Fibroblast of upper back skin (primary cell): ENCODE results near the gene CTF1.

Experiments used
- DNase-seq: peaks from one replicate; pipeline ENCODE4 v3.0.0-alpha.2; 2013

The CTF1 gene

DNA sequence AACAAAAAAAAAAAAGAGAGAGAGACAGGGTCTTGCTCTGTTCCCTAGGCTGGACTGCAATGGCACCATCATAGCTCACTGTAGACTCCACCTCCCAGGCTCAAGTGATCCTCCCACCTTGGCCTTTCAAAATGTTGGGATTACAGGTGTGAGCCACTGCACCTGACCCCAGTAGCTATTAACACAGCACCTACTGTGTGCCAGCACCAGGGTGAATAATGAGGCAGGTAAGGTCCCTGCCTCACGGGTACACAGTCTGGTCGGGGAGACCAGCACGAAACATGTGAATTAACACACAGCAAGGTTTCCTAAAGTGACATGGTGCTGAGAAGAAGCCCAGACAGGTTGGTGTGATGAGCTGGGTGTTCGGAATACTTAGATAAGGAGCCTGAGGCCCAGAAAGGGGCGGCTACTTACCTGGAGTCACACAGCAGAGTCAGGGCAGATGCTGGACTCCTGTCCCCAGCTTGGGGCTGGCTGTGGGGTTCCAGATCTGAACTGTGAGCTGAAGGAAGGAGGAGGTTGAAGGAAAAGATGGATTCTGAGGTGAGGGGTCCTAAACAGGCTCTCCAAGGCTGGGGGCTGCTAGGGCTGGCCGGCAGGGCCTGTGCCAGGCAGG lies 16.5 kb downstream of the CTF1 start:
- no peak for DNase-seq

GRCh38 chr16:30914830-30915229 lies 18.4 kb downstream of the CTF1 start:
- DNase-seq, result no peak

- DNase-seq, result no peak
Observed at GRCh38 chr16:30918614-30919013, 22.2 kb downstream of the CTF1 start.

DNA sequence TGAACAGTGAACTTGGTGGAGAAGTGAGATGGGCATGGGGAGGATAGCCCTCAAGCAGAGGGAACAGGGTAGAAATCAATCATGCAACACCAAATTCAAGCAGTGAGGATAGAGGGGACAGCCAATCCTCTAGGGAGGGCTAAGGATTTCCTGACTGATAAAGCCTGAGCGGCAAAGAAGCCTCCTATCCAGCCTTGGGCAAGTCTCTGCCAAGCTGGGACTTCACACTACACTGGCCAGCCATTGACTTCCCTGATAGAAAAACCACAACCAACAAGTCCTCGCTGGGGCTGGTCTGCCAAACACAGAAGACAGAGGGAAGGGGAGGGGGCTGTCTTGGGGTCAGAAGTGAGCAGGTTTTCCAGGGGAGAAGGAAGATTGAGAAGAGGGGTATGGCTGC lies 24.5 kb downstream of the CTF1 start:
- no peak for DNase-seq

DNA sequence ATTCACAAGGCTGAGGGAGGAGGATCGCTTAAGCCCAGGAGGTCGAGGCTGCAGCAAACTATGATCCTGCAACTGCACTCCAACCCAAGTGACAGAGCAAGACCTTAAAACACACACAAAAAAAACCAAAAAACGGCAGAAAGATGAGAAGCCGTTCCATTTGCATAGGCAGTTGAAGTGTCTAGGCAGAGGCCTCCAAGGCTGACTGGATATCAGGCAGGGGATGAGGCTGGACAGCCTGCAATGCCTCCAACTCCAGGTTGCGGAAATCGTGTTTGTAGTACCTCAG lies 25.0 kb downstream of the CTF1 start:
- no peak for DNase-seq

DNA sequence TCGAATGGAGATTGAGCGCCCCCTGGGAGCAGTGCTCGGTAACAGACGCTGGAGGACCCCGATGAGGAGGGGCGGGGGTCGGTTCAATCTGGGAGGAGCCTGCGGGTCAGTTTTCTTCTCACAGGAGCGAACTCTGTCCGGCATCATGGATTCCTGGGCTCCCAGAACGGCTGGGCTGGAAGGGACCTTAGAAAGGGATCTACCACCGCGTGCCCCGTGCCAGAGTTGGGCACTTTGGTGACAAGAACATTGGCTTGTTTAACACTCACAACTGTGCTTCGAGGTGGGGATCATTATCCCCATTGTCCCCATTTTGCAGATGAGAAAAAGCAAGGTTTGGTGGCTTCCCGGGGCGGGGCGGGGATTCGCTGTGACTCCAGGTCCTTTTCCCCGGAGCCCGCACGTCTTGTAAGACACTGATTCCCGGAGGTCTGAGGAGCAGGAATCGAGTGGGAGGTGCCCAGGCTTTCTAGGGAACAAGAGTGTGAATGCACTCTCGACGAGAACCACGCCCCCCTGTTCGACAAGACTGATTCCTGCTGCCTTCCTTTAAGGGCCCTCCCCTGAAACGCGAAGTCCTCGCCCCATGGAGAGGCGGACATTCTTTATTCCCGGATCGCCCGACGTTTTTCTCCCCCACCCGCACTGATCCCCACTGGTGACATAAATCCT lies 25.5 kb downstream of the CTF1 start:
- peak; percentile 90 for DNase-seq

DNA sequence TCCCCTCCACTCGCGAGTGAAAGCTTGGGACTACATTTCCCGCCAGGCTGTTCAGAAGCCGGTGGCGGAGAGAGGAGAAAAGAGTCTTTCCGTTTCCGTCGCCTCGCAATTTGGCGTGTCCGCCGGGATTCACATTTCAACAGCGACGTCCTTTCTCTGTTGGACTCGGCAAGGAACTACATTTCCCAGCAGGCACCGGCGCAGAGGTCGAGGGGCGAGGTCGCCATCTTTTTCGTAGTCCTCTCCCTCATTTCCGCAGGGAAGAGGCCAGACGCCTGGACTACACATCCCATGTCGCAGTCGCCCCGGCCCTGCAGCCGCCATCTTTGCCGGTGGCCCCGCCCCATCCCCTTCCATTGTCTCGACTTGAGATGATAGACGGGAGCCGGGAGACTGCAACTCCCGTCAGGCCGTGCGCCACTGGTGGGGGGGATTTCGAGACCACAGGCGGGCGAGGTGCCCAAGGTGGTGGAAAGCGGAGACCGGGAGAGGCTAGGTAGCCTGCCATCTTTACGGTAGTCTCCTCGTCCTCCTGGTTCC lies 26.1 kb downstream of the CTF1 start:
- peak; percentile 100 for DNase-seq

- peak; percentile 100 for DNase-seq
Observed at GRCh38 chr16:30922960-30923535, 26.6 kb downstream of the CTF1 start.

DNA sequence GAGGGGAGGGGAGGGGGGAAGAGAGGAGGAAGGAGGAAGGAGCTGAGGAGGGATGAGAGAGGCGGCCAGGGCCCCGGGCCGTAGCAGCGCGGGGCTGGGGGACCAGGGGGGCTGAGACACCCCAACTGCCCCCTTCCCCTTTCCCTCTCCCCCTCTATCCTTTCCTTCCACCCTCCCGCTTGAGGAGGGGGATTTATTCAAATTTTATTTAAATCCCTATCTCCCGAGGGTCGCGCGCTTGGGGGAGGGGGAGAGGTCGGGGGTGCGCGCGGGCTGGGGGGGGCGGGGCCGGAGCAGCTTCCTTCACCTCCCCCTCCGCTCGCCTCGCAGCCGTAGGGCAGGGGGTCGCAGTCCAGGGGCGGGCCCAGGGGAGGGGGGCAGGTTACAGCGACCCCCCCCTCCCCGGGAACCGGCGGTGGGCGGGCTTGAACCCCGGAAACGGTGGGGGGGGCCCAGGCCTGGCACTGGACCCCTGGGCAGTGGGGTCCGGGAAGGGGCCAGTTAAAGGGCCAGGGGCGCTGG lies 27.2 kb downstream of the CTF1 start, which contains the start of gene FBXL19:
Gene FBXL19, plus strand, starts transcription at position 19 of the 522 bp plus-strand sequence. CDS start 2,183 bp downstream, outside the sequence.
- no peak for DNase-seq

DNA sequence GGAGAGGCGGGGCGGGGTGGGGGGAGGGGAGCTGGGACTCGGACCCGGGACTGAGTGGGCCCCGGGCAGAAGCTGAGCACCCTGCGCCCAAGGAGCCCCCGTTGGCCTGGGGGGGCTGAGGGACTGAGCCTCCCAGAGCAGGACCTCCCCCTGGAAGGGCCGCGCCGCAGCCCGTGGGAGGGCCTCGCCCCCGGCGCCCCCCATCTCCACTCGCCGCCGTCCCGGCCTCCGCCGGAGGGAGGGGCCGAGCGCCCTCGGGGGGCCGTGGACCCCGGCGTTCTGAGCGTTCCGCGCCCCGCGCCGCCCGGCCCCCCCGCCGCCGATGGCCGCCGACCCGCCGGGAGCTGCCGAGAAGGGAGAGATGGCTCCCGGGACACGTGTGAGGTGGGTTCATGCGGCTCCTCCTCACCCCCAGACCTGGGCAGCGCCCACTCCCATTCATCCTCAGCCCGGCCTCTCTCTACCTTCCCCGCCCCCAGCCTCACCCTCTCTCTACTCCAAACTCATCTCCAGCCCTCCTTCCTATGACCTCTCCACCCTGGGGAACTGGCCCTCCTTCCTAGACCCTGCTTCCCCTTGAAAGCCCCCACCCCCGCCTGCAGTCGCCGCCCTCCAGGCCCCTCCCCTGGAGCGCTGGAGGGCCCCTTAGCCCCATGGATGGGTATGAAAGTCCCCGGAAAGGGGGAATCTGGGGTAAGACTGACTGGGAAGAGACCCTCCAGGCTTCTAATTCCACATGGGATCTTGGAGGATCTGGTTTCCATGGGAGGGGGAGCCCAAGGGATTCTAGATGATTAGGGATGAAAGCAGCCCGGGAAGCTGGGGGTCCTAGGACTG lies 27.9 kb downstream of the CTF1 start:
- DNase-seq, result no peak

DNA sequence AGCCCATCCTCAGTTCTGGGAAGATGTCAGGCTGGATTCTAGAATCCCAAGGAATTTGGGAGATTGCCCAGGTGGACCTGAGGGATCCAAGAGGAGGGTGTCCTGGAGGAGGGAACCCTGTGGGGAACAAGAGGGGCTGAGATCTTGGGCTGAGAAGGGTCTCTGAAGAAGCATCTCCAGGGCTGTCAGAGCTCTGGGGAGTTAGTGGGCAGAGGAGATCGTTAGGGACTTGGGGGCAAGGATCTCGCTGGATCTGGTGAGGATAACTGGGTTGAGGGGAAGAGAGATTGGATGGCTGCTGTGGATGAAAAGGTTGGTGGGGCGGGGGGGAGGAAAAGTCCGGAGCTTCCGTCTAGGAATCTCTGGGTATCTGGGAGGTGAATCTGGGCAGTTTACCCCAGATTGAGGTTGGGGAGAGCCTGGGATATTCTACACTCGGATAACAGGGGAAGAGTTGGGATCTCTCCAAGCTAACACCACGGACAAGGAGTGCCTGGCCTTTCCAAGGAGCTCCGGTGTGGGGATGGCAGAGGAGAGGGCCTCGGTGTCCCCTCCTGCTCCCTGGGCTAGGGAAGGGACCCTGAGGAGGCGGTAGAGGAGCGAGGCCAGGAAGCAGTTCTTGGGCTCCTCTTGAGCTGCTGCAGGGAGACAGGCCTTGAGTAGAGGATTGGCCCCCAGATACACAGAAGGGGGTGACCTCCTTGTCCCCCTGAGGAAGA lies 28.7 kb downstream of the CTF1 start:
- DNase-seq, result no peak

GRCh38 chr16:30925632-30925987 lies 29.2 kb downstream of the CTF1 start:
- DNase-seq, result no peak

DNA sequence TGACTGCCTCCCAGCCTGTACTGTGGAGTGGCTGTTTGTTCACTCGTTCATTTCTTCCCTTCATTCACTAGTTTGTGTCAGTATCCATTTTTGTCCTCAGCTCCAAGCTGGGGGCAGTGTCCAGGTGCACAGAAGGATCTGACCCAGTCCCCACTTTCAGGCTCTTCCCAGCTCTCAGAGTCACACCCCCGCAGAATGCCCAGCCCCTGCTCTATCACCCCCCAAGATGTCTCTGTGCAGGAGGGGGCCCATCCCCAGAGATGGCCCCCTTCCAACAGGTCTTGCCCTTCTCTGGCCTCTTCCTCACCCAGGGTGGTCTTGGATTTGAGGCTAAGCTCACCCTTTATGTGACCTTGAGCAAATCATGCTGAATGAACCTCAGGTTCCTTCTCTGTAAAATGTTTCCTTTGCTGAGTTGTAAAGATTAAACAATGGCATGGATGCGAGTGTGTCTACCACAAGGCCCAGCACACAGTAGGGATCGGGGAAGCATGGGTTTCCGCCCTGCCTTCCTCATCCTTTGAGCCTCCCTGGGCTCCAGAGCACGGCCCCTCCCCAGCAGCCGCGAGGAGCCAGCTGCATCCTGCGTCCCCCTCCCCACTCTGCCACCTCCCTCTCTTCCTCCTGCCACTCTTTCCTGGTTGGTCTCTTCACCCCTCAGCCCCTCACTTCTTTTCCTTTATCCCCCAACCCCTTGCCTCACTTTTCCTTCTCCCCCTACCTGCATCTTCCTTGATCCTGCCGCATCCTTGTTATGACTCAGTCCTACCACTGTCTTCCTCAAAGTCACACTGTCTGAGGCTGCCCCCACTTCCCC lies 29.8 kb downstream of the CTF1 start:
- DNase-seq, result no peak

GRCh38 chr16:30926937-30927788 lies 30.7 kb downstream of the CTF1 start:
- no peak for DNase-seq

GRCh38 chr16:30927789-30928378 lies 31.5 kb downstream of the CTF1 start:
- peak; percentile 20 for DNase-seq

DNA sequence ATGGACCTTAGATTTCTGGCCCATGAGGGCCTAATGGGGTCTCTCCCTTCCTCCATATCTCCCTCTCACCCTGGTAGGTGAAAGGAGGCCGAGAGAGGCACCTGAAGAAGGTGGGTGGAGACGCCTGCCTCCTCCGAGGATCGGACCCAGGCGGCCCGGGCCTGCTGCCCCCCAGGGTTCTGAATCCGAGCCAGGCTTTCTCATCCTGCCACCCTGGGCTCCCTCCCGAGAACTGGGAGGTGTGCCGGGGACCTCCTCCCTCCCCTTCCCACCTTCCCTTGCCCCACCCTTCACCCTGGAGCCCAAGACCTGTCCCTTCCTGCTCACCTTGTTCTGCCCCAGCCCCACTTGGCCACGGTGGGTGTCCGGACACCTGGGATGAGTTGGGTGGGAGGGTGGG lies 32.0 kb downstream of the CTF1 start:
- DNase-seq, result no peak

- no peak for DNase-seq
Observed at GRCh38 chr16:30929167-30929566, 32.8 kb downstream of the CTF1 start.

GRCh38 chr16:30930160-30930571 lies 33.8 kb downstream of the CTF1 start:
- DNase-seq, result no peak

DNA sequence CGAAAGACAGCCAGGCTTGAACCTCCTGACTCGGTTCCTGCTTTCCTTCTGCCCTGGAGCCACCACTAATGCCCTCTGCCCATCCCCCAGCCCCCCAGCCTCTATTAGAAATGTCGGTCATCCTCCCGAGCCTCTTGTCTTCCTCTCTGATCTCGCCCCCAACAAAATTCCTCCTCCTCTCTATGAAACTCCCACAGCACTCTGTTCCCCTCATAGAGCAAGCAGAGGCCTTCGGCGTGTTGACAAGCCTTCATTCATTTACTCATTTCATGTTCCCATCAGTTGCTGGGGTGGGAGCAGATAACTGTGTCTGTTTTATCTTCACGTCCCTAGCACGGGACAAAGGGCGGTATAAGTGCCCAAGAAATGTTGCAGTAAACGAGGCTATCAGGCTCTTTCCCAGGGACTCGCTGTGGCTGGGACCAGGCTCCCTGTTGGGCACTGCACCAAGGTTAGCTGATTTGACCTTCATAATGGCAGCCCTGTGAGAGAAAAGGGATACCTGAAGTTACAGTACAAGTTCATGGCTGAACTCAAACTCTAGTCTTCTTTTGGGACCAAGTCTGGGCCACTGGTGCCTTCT lies 34.7 kb downstream of the CTF1 start:
- no peak for DNase-seq
